Measurements from ENCODE around the gene AXIN2. TPM values are rescaled to one million over a fixed set of nuclear protein-coding genes. Genes with fewer than 3 reads are reported as not detected.

The AXIN2 gene
- total and polyA plus RNA-seq, 3 donors from 2014 or later: 18.1 to 26.3 (median 20.2) TPM

DNA sequence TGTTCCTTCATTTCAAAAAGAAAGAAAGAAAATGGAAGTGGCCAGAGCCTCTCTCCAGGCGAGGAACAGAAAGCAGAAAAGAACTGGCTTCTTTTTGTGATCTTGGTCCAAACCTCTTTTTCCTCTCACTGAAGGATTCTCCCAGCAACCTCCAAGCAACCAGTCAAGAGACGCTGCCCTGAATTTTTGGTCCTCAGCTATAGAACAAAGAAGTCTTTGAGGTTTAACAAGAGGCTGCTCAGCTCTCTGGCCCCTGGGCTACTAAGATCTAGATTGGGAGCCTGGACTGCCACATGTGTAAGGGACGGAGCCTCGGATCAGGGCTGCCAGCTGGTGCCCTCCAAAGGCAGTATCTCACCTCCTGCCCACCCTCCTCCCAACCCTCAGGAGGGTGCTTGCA, 62.6 kb downstream of the AXIN2 start:
- Histone ChIP-seq H3K36me3 (ENCODE audit: low read depth, missing control alignments) (no peaks in the 10 kb centered on the region), H3K9me3 (no peaks in the 10 kb centered on the region), H3K27me3 (no peaks in the 10 kb centered on the region), H3K4me1 (no peaks in the 10 kb centered on the region), H3K27ac (no peak overlapping the region), H3K4me3 (no peak overlapping the region)
- intact Hi-C loops (cut with DNase I; ENCODE audit: low total_unique reads): no loop called here
- 58 to 89% methylated on average over 4 of the region's 4 CpGs for WGBS, 2 donors
- DNase-seq: no peak
- TF ChIP-seq, protein P1, sequence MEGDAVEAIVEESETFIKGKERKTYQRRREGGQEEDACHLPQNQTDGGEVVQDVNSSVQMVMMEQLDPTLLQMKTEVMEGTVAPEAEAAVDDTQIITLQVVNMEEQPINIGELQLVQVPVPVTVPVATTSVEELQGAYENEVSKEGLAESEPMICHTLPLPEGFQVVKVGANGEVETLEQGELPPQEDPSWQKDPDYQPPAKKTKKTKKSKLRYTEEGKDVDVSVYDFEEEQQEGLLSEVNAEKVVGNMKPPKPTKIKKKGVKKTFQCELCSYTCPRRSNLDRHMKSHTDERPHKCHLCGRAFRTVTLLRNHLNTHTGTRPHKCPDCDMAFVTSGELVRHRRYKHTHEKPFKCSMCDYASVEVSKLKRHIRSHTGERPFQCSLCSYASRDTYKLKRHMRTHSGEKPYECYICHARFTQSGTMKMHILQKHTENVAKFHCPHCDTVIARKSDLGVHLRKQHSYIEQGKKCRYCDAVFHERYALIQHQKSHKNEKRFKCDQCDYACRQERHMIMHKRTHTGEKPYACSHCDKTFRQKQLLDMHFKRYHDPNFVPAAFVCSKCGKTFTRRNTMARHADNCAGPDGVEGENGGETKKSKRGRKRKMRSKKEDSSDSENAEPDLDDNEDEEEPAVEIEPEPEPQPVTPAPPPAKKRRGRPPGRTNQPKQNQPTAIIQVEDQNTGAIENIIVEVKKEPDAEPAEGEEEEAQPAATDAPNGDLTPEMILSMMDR (IDR thresholded peaks at IDR 0.05): no peak
- no peak for TF ChIP-seq POLR2A (IDR thresholded peaks at IDR 0.05)

GRCh38 chr17:65496801-65497200, 64.6 kb downstream of the AXIN2 start:
- Histone ChIP-seq H3K9me3 (no peaks in the 10 kb centered on the region), H3K36me3 (ENCODE audit: low read depth, missing control alignments) (no peaks in the 10 kb centered on the region), H3K4me1 (no peaks in the 10 kb centered on the region), H3K27me3 (no peaks in the 10 kb centered on the region), H3K27ac (no peak overlapping the region), H3K4me3 (no peak overlapping the region)
- no peak for DNase-seq
- TF ChIP-seq, protein P1 (IDR thresholded peaks at IDR 0.05): no peak
- TF ChIP-seq POLR2A (IDR thresholded peaks at IDR 0.05): no peak
- WGBS, 2 donors: 86 to 88% methylated on average over 9 of the region's 9 CpGs
- intact Hi-C loops (cut with DNase I; ENCODE audit: low total_unique reads): no loop called here

- no peaks in the 10 kb centered on the region for H3K36me3 ChIP-seq (ENCODE audit: low read depth, missing control alignments)
- no peaks in the 10 kb centered on the region for H3K9me3 ChIP-seq
- no peak overlapping the region for H3K27ac ChIP-seq
- no peaks in the 10 kb centered on the region for H3K4me1 ChIP-seq
- WGBS, 2 donors: 17 to 26% methylated on average over 21 to 22 of the region's 22 CpGs
- no peaks in the 10 kb centered on the region for H3K27me3 ChIP-seq
- TF ChIP-seq, protein P1 (IDR thresholded peaks at IDR 0.05): no peak
- no peak for TF ChIP-seq POLR2A (IDR thresholded peaks at IDR 0.05)
- intact Hi-C loops (cut with DNase I; ENCODE audit: low total_unique reads): no loop called here
- no peak overlapping the region for H3K4me3 ChIP-seq
- DNase-seq: no peak
Observed at GRCh38 chr17:65495122-65496055, 66.1 kb downstream of the AXIN2 start.

- H3K36me3 ChIP-seq (ENCODE audit: low read depth, missing control alignments): no peaks in the 10 kb centered on the region
- WGBS, 2 donors: 85 to 88% methylated on average over 6 to 7 of the region's 7 CpGs
- no peaks in the 10 kb centered on the region for H3K9me3 ChIP-seq
- DNase-seq: no peak
- no peaks in the 10 kb centered on the region for H3K27me3 ChIP-seq
- H3K4me1 ChIP-seq: peaks cover 3% of the 10 kb centered on the region
- no peak overlapping the region for H3K4me3 ChIP-seq
- intact Hi-C loops (cut with DNase I; ENCODE audit: low total_unique reads): no loop called here
- H3K27ac ChIP-seq: no peak overlapping the region
- no peak for TF ChIP-seq POLR2A (IDR thresholded peaks at IDR 0.05)
- TF ChIP-seq, protein P1 (IDR thresholded peaks at IDR 0.05): no peak
Observed at GRCh38 chr17:65489413-65490155, 71.9 kb downstream of the AXIN2 start.

Measured in testis (tissue), 3 donors.